Mesendoderm (in vitro differentiated cells): ENCODE results near the gene N4BP2.

ENCODE experiments used
- DNase-seq: peaks from one replicate; pipeline ENCODE4 v3.0.0; 2013
- H2AK5ac ChIP-seq: 2 replicates; pipeline ENCODE4 v1.6.1; 2013; ENCODE audit warnings: low read length, inconsistent platforms
- H2BK120ac ChIP-seq: 2 replicates; pipeline ENCODE4 v1.6.1; 2013; ENCODE audit warnings: low read depth, mild to moderate bottlenecking, low read length, moderate library complexity, mixed read lengths
- H2BK15ac ChIP-seq: replicated peaks from 2 replicates; pipeline ENCODE4 v1.6.1; 2013; ENCODE audit warnings: low read depth, mild to moderate bottlenecking, moderate library complexity
- H2BK5ac ChIP-seq: 2 replicates; pipeline ENCODE4 v1.6.1; 2013; ENCODE audit warnings: low read length, inconsistent platforms
- H3K18ac ChIP-seq: 2 replicates; pipeline ENCODE4 v1.6.1; 2013; ENCODE audit warnings: mild to moderate bottlenecking, low read length, mixed read lengths
- H3K23ac ChIP-seq: one replicate; pipeline ENCODE4 v1.6.1; 2013; ENCODE audit warnings: low read length
- H3K27ac ChIP-seq: 2 replicates; pipeline ENCODE4 v1.5.1; 2013; ENCODE audit warnings: low read depth, mild to moderate bottlenecking, inconsistent platforms, low read length, moderate library complexity
- H3K27me3 ChIP-seq: 2 replicates; pipeline ENCODE4 v1.6.1; 2013; ENCODE audit warnings: low read length, control low read depth, mild to moderate bottlenecking, inconsistent platforms; ENCODE audit not compliant: insufficient read depth, poor library complexity
- H3K36me3 ChIP-seq: 2 replicates; pipeline ENCODE4 v1.6.1; 2013; ENCODE audit warnings: low read length, inconsistent platforms; ENCODE audit not compliant: control insufficient read depth, insufficient read depth
- H3K4ac ChIP-seq: one replicate; pipeline ENCODE4 v1.6.1; 2013; ENCODE audit warnings: low read depth, mild to moderate bottlenecking, low read length, moderate library complexity
- H3K4me1 ChIP-seq: 2 replicates; pipeline ENCODE4 v1.6.1; 2013; ENCODE audit warnings: low read depth, low read length, inconsistent platforms; ENCODE audit not compliant: control insufficient read depth
- H3K4me2 ChIP-seq: 2 replicates; pipeline ENCODE4 v1.6.1; 2013; ENCODE audit warnings: low read length
- H3K4me3 ChIP-seq: 2 replicates; pipeline ENCODE4 v1.5.1; 2013; ENCODE audit warnings: mild to moderate bottlenecking, low read length
- H3K56ac ChIP-seq: one replicate; pipeline ENCODE4 v1.6.1; 2013; ENCODE audit warnings: low read length
- H3K79me1 ChIP-seq: 2 replicates; pipeline ENCODE4 v1.6.1; 2013; ENCODE audit warnings: low read length, inconsistent platforms
- H3K79me2 ChIP-seq: 2 replicates; pipeline ENCODE4 v1.6.1; 2013; ENCODE audit warnings: mild to moderate bottlenecking, low read length; ENCODE audit not compliant: control insufficient read depth, insufficient read depth
- H3K9ac ChIP-seq: 2 replicates; pipeline ENCODE4 v1.6.1; 2013; ENCODE audit warnings: low read length, inconsistent platforms
- H4K5ac ChIP-seq: one replicate; pipeline ENCODE4 v1.6.1; 2013; ENCODE audit warnings: low read length
- H4K8ac ChIP-seq: one replicate; pipeline ENCODE4 v1.6.1; 2013; ENCODE audit warnings: low read depth, mild to moderate bottlenecking, control low read depth, low read length, moderate library complexity
- WGBS: extraction: QIAGEN DNeasy Blood & Tissue Kit; methylation state at CpG from one replicate; pipeline ENCODE4 v1.1.7; 2013; ENCODE audit warnings: low lambda C conversion rate, missing lambda C conversion rate; ENCODE audit not compliant: insufficient coverage; ENCODE audit errors: extremely low coverage; 5-methylcytosine and 5-hydroxymethylcytosine counted together

N4BP2 gene

DNA sequence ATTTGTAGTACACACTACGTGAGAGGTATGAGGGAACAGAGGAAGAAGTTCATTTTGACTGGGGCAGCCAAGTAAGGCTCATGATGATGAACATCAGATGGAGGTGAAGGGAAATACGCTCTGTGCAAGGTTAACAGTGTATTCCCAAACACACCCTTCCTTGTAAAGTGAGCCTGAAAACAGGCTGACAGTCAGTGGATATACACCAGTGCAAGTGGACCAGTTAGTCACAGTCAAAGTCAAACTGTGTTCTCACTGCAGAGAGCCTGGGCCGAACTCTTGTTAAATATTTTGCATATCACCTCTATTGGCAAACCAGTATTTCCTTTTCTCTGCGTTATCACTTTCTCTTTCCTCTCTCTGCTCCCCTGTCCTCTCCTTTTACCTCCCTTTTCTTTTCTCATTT is 116.8 kb downstream of the N4BP2 start:
- Histone ChIP-seq H3K23ac (no peak overlapping the region), H3K4me2 (no peak overlapping the region), H3K79me2 (no peaks in the 10 kb centered on the region), H4K8ac (no peak overlapping the region), H2BK5ac (no peak overlapping the region), H2BK120ac (no peak overlapping the region), H3K18ac (no peak overlapping the region), H3K27ac (no peak overlapping the region), H3K9ac (no peak overlapping the region), H3K27me3 (no peaks in the 10 kb centered on the region), H2BK15ac (no peak overlapping the region), H3K4ac (no peak overlapping the region), H4K5ac (no peak overlapping the region), H3K4me1 (no peaks in the 10 kb centered on the region), H2AK5ac (no peak overlapping the region), H3K4me3 (no peak overlapping the region), H3K79me1 (no peaks in the 10 kb centered on the region), H3K56ac (no peak overlapping the region), H3K36me3 (no peaks in the 10 kb centered on the region)
- no CpG with 5 or more reads among the region's 4 CpGs for WGBS
- DNase-seq = no peak

DNA sequence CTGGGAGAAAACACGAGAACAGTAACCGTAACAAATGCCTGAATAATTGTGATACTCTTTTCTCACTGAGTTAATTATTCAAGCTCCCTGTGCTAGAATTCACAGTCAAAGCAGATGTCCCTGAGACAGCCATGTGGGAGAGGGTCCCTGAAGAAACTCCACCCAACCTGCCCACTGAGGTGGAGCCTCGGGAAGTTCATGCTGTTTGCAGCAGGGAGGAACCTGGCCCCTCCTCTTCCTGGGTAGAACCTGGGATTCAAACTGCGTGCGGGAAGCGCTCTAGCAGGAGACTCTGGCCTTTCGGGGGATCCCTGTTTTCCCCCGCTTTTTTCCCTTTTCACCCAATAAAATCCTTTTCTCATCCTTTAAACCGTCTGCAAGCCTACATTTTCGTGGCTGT is 120.0 kb downstream of the N4BP2 start:
- peak; percentile 60 for DNase-seq
- Histone ChIP-seq H3K4ac (no peak overlapping the region), H3K4me2 (no peak overlapping the region), H3K4me3 (no peak overlapping the region), H3K27ac (no peak overlapping the region), H3K79me2 (no peaks in the 10 kb centered on the region), H2BK120ac (no peak overlapping the region), H2AK5ac (no peak overlapping the region), H4K8ac (no peak overlapping the region), H4K5ac (no peak overlapping the region), H2BK5ac (no peak overlapping the region), H3K36me3 (no peaks in the 10 kb centered on the region), H3K79me1 (no peaks in the 10 kb centered on the region), H3K9ac (no peak overlapping the region), H3K27me3 (no peaks in the 10 kb centered on the region), H3K18ac (no peak overlapping the region), H3K23ac (no peak overlapping the region), H2BK15ac (no peak overlapping the region), H3K4me1 (no peaks in the 10 kb centered on the region), H3K56ac (no peak overlapping the region)
- WGBS = no CpG with 5 or more reads among the region's 10 CpGs

DNA sequence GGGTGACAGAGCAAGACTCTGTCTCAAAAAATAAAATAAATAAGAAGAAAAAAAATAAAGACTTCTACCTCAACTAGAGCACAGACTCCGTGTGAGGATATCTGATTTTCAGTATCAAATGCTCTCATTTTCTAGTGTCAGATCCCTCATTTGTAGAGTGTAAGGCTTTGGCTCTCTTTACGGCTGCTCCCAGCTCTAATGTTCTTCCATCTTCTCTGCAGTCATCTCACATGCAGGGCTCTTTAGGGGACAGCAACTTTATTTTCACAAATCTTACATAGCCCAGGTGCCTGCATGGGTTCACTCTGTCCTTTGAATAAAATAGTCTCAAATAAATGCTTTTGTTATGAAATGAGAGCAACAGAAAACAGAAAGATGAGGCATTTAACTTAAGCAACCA is 120.9 kb downstream of the N4BP2 start:
- no peak for DNase-seq
- Histone ChIP-seq H3K27ac (no peak overlapping the region), H3K36me3 (no peaks in the 10 kb centered on the region), H3K4ac (no peak overlapping the region), H4K8ac (no peak overlapping the region), H2AK5ac (no peak overlapping the region), H2BK120ac (no peak overlapping the region), H3K9ac (no peak overlapping the region), H3K23ac (no peak overlapping the region), H3K27me3 (no peaks in the 10 kb centered on the region), H3K79me1 (no peaks in the 10 kb centered on the region), H3K4me3 (no peak overlapping the region), H3K79me2 (no peaks in the 10 kb centered on the region), H4K5ac (no peak overlapping the region), H2BK5ac (no peak overlapping the region), H3K4me1 (no peaks in the 10 kb centered on the region), H3K4me2 (no peak overlapping the region), H3K18ac (no peak overlapping the region), H2BK15ac (no peak overlapping the region), H3K56ac (no peak overlapping the region)
- no CpG with 5 or more reads among the region's 2 CpGs for WGBS

DNA sequence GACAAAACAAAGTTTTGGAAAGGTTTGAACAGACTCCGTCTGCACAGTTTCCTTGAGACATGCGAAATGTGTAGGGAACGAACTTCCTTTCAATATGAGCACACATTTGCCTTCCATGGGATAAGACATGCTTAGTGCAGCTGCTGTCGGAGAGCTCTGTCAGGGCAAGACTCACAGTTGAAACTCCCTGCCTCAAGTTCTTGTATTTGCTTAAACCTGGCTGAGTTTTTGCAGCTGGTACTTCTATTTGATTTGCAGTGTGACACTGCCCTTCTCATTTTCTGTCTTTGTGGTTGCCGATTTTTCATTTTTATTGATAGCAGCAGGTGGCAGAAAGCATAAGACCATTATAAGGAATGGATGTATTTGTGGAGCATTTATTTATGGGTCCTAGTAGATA is 122.0 kb downstream of the N4BP2 start:
- no peak overlapping the region for H3K27ac ChIP-seq
- H3K23ac ChIP-seq = no peak overlapping the region

DNA sequence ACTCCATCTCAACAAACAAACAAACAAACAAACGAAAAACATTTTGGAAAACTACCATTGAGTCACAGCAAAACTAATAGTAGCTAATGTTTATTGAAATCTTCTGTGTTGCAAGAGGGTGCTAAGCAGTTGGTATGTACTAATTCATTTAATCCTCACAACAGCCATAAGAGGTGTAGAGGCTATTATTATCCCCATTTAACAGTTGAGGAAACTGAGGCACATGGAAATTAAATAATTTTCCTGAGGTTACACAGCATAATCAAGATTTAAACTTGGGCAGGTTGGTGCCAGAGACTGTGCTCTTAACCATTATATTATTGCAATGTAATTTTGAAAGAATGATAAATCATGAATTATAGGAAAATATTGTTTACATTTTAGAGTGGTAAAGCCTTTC is 122.7 kb downstream of the N4BP2 start:
- Histone ChIP-seq H3K4me3 (no peak overlapping the region), H2AK5ac (no peak overlapping the region), H3K4ac (no peak overlapping the region), H2BK120ac (no peak overlapping the region), H2BK15ac (no peak overlapping the region), H3K79me1 (no peaks in the 10 kb centered on the region), H4K8ac (no peak overlapping the region), H3K4me1 (no peaks in the 10 kb centered on the region), H3K56ac (no peak overlapping the region), H3K36me3 (no peaks in the 10 kb centered on the region), H3K18ac (no peak overlapping the region), H3K27me3 (no peaks in the 10 kb centered on the region), H3K27ac (no peak overlapping the region), H4K5ac (no peak overlapping the region), H3K79me2 (no peaks in the 10 kb centered on the region), H3K9ac (no peak overlapping the region), H3K4me2 (no peak overlapping the region), H2BK5ac (no peak overlapping the region), H3K23ac (no peak overlapping the region)
- no peak for DNase-seq
- WGBS = no CpG with 5 or more reads among the region's 1 CpG

More for the DNA sequence above, 122.0 kb downstream of the N4BP2 start:
- Histone ChIP-seq H3K27me3 (no peaks in the 10 kb centered on the region), H3K18ac (no peak overlapping the region), H3K4ac (no peak overlapping the region), H3K36me3 (no peaks in the 10 kb centered on the region), H4K8ac (no peak overlapping the region), H3K79me2 (no peaks in the 10 kb centered on the region), H2BK5ac (no peak overlapping the region), H2AK5ac (no peak overlapping the region), H2BK120ac (no peak overlapping the region), H3K4me3 (no peak overlapping the region), H3K4me1 (no peaks in the 10 kb centered on the region), H2BK15ac (no peak overlapping the region), H3K9ac (no peak overlapping the region), H3K4me2 (no peak overlapping the region), H3K56ac (no peak overlapping the region), H3K79me1 (no peaks in the 10 kb centered on the region), H4K5ac (no peak overlapping the region)
- DNase-seq = no peak
- no CpG with 5 or more reads among the region's 5 CpGs for WGBS

DNA sequence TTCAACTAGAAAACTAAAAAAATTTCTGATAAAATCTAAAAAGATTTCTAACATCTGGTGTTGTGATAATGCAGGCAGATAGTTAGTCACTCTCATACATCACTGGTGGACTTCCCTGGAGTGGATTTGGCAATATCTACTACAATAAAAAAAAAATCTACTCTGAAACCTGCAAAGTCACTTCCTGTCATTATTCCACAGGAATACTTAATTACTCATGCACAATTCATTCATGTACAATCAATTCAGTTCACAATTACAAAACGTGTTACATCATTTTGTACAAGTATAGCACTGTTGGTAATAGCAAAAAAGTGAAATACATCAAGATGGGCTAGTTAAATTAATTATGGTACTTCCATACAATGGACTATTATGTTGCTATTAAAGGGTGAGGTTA is 123.7 kb downstream of the N4BP2 start:
- no peak overlapping the region for H2BK15ac ChIP-seq
- H4K5ac ChIP-seq = no peak overlapping the region
- no peak overlapping the region for H2BK120ac ChIP-seq
- H3K79me2 ChIP-seq = no peaks in the 10 kb centered on the region
- H3K9ac ChIP-seq = no peak overlapping the region
- H3K23ac ChIP-seq = no peak overlapping the region
- H3K4ac ChIP-seq = no peak overlapping the region
- no peak for DNase-seq
- H3K79me1 ChIP-seq = no peaks in the 10 kb centered on the region
- no peaks in the 10 kb centered on the region for H3K4me1 ChIP-seq
- H3K4me3 ChIP-seq = no peak overlapping the region
- no peak overlapping the region for H3K27ac ChIP-seq
- H2AK5ac ChIP-seq = no peak overlapping the region
- H3K36me3 ChIP-seq = no peaks in the 10 kb centered on the region
- WGBS = no CpG with 5 or more reads among the region's 1 CpG
- no peak overlapping the region for H3K4me2 ChIP-seq
- no peak overlapping the region for H3K56ac ChIP-seq
- no peak overlapping the region for H2BK5ac ChIP-seq
- H3K27me3 ChIP-seq = no peaks in the 10 kb centered on the region
- no peak overlapping the region for H4K8ac ChIP-seq
- no peak overlapping the region for H3K18ac ChIP-seq
